ENCODE results near the gene FAM3B. TPM values are rescaled to one million over a fixed set of nuclear protein-coding genes. Genes with fewer than 3 reads are reported as not detected.

The FAM3B gene
- polyA plus RNA-seq, 1 donor from 2014 or later, result not detected

DNA sequence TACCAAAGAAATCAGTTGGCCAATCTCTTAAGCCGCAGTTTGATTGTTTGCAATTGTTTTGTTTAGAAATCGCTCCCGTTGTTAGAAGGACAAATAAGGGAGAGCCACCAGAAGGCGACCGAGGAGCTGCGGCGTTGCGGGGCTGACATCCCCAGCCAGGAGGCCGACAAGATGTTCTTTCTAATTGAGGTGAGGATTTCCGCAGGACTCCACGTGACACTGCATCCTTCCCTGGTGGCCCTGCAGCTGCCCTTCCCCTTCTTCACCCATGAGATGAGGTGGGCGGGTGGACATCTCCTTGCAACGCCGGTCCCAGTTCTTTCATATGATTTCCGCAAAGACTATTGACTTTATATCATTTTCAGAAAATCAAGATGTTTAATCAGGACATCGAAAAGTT, 82.2 kb downstream of the FAM3B start:
- H3F3A ChIP-seq (ENCODE audit: insufficient read depth, low read length, poor library complexity, severe bottlenecking), result no peaks in the 10 kb centered on the region
- TF ChIP-seq EZH2 (IDR thresholded peaks at IDR 0.05; ENCODE audit: borderline replicate concordance, insufficient read depth, low read length, poor library complexity, severe bottlenecking) (no peak), POLR2AphosphoS5 (IDR thresholded peaks at IDR 0.05) (no peak), REST (IDR thresholded peaks at IDR 0.05; ENCODE audit: borderline replicate concordance) (no peak), CTCF (IDR thresholded peaks at IDR 0.05; ENCODE audit: poor library complexity, severe bottlenecking) (no peak), SMC3 (conservative IDR thresholded peaks at IDR 0.05; ENCODE audit: poor library complexity) (no peak), TAF1 (IDR thresholded peaks at IDR 0.05; ENCODE audit: low read depth) (no peak), RAD21 (conservative IDR thresholded peaks at IDR 0.05) (no peak), EP300 (conservative IDR thresholded peaks at IDR 0.05; ENCODE audit: poor library complexity, severe bottlenecking) (no peak), MXI1 (conservative IDR thresholded peaks at IDR 0.05; ENCODE audit: poor library complexity, severe bottlenecking) (no peak)
- no peaks in the 10 kb centered on the region for H3K36me3 ChIP-seq (ENCODE audit: insufficient read depth, low read length)
- no peaks in the 10 kb centered on the region for H4K20me1 ChIP-seq (ENCODE audit: insufficient read depth)
- no peak overlapping the region for H2AFZ ChIP-seq (ENCODE audit: low read depth, low read length)
- no peaks in the 10 kb centered on the region for H3K9me2 ChIP-seq (ENCODE audit: insufficient read depth, low read length)
- no peaks in the 10 kb centered on the region for H3K9me3 ChIP-seq (ENCODE audit: low read length)
- H3K4me3 ChIP-seq (ENCODE audit: low read length), result no peak overlapping the region
- no peak overlapping the region for H3K27ac ChIP-seq (ENCODE audit: low read length)
- no peaks in the 10 kb centered on the region for H3K27me3 ChIP-seq (ENCODE audit: insufficient read depth, low read depth, low read length)
- no peak overlapping the region for H3K4me2 ChIP-seq (ENCODE audit: low read length)
- H3K9ac ChIP-seq (ENCODE audit: low read length), result no peak overlapping the region
- no peaks in the 10 kb centered on the region for H3K79me2 ChIP-seq (replicated peaks; ENCODE audit: insufficient read depth, low read length)

DNA sequence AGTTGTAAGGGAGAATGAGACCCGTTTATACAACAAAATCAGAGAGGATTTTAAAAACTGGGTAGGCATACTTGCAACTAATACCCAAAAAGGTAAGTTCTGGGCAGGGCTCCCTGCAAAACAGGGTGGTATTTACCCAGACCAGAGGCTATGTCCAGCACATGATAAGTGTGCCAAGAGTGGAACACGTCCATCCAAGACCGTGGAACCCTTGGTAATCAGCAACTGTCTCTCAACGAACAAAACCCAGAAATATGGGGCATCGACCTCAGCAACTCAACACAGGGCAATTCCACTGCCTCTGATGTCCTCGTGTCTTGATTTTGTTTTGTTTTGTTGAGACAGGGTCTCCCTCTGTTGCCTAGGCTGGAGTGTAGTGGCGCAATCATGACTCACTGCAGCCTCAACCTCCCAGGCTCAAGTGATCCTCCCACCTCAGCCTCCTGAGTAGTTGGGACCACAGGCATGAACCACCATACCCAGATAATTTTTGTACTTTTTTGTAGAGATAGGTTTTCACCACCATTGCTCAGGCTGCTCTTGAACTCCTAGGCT, 82.7 kb downstream of the FAM3B start:
- Histone ChIP-seq H3K4me3 (ENCODE audit: low read length) (no peak overlapping the region), H3K9me3 (ENCODE audit: low read length) (no peaks in the 10 kb centered on the region), H3K79me2 (replicated peaks; ENCODE audit: insufficient read depth, low read length) (no peaks in the 10 kb centered on the region), H3K9ac (ENCODE audit: low read length) (no peak overlapping the region), H2AFZ (ENCODE audit: low read depth, low read length) (no peak overlapping the region), H3F3A (ENCODE audit: insufficient read depth, low read length, poor library complexity, severe bottlenecking) (no peaks in the 10 kb centered on the region), H3K9me2 (ENCODE audit: insufficient read depth, low read length) (no peaks in the 10 kb centered on the region), H3K4me2 (ENCODE audit: low read length) (no peak overlapping the region), H3K36me3 (ENCODE audit: insufficient read depth, low read length) (no peaks in the 10 kb centered on the region), H4K20me1 (ENCODE audit: insufficient read depth) (no peaks in the 10 kb centered on the region), H3K27ac (ENCODE audit: low read length) (no peak overlapping the region), H3K27me3 (ENCODE audit: insufficient read depth, low read depth, low read length) (no peaks in the 10 kb centered on the region)
- no peak for TF ChIP-seq RAD21 (conservative IDR thresholded peaks at IDR 0.05)

DNA sequence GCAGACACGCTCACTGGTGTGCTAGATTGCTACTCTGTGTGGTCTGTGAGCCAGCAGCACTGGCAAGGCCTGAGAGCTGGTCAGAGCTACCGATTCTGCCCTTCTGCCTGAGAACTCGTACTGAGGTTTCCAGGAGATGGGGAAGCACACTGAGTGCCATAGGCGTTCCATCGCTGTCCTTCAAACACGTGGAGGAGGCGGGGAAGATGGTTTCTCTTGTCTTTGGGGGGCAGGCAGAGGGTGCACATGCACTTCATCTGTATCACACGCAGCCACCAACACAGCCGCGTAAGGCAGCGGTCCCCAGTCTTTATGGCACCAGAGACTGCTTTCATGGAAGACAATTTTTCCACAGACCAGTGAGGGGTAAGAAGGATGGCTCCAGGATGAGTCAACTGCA, 85.6 kb downstream of the FAM3B start:
- H4K20me1 ChIP-seq (ENCODE audit: insufficient read depth), result no peaks in the 10 kb centered on the region
- no peak overlapping the region for H2AFZ ChIP-seq (ENCODE audit: low read depth, low read length)
- no peak overlapping the region for H3K9ac ChIP-seq (ENCODE audit: low read length)
- H3K27ac ChIP-seq (ENCODE audit: low read length), result no peak overlapping the region
- H3K4me2 ChIP-seq (ENCODE audit: low read length), result no peak overlapping the region
- H3K27me3 ChIP-seq (ENCODE audit: insufficient read depth, low read depth, low read length), result no peaks in the 10 kb centered on the region
- no peaks in the 10 kb centered on the region for H3F3A ChIP-seq (ENCODE audit: insufficient read depth, low read length, poor library complexity, severe bottlenecking)
- H3K36me3 ChIP-seq (ENCODE audit: insufficient read depth, low read length), result no peaks in the 10 kb centered on the region
- TF ChIP-seq EZH2 (IDR thresholded peaks at IDR 0.05; ENCODE audit: borderline replicate concordance, insufficient read depth, low read length, poor library complexity, severe bottlenecking), result no peak
- TF ChIP-seq POLR2AphosphoS5 (IDR thresholded peaks at IDR 0.05), result no peak
- no peak for TF ChIP-seq CTCF (IDR thresholded peaks at IDR 0.05; ENCODE audit: poor library complexity, severe bottlenecking)
- TF ChIP-seq SMC3 (conservative IDR thresholded peaks at IDR 0.05; ENCODE audit: poor library complexity), result no peak
- no peak for TF ChIP-seq TAF1 (IDR thresholded peaks at IDR 0.05; ENCODE audit: low read depth)
- no peak for TF ChIP-seq EP300 (conservative IDR thresholded peaks at IDR 0.05; ENCODE audit: poor library complexity, severe bottlenecking)
- TF ChIP-seq MXI1 (conservative IDR thresholded peaks at IDR 0.05; ENCODE audit: poor library complexity, severe bottlenecking), result no peak
- no peak for TF ChIP-seq RAD21 (conservative IDR thresholded peaks at IDR 0.05)
- TF ChIP-seq REST (IDR thresholded peaks at IDR 0.05; ENCODE audit: borderline replicate concordance), result no peak
- no peaks in the 10 kb centered on the region for H3K79me2 ChIP-seq (replicated peaks; ENCODE audit: insufficient read depth, low read length)
- H3K4me3 ChIP-seq (ENCODE audit: low read length), result no peak overlapping the region
- no peaks in the 10 kb centered on the region for H3K9me3 ChIP-seq (ENCODE audit: low read length)
- no peaks in the 10 kb centered on the region for H3K9me2 ChIP-seq (ENCODE audit: insufficient read depth, low read length)
